PC-9 (cell line): ENCODE results near the gene SUCO.

Experiments
- EZH2 ChIP-seq: fragments of 200-600 bp; sonication (generic); IDR thresholded peaks from 2 replicates; pipeline ENCODE4 v1.8.0; 2017; ENCODE audit warnings: antibody characterized with exemption, low read depth
- TF ChIP-seq, protein P1 (sequence below): fragments of 200-600 bp; sonication (generic); conservative IDR thresholded peaks from 2 replicates; pipeline ENCODE4 v1.6.1; 2017; ENCODE audit warnings: mixed run types, antibody characterized with exemption, mild to moderate bottlenecking, moderate library complexity

- TF ChIP-seq, protein P1, sequence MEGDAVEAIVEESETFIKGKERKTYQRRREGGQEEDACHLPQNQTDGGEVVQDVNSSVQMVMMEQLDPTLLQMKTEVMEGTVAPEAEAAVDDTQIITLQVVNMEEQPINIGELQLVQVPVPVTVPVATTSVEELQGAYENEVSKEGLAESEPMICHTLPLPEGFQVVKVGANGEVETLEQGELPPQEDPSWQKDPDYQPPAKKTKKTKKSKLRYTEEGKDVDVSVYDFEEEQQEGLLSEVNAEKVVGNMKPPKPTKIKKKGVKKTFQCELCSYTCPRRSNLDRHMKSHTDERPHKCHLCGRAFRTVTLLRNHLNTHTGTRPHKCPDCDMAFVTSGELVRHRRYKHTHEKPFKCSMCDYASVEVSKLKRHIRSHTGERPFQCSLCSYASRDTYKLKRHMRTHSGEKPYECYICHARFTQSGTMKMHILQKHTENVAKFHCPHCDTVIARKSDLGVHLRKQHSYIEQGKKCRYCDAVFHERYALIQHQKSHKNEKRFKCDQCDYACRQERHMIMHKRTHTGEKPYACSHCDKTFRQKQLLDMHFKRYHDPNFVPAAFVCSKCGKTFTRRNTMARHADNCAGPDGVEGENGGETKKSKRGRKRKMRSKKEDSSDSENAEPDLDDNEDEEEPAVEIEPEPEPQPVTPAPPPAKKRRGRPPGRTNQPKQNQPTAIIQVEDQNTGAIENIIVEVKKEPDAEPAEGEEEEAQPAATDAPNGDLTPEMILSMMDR: no peak
- no peak for TF ChIP-seq EZH2
Measured at GRCh38 chr1:172638249-172638648, 105.3 kb downstream of the SUCO start.
